Mesendoderm (in vitro differentiated cells): ENCODE data around the gene MT3.
A peak's percentile ranks its signal among the peaks of the same experiment; 100 is the strongest.

Experiments used
- DNase-seq: peaks from one replicate; pipeline ENCODE4 v3.0.0; 2013
- H2AK5ac ChIP-seq: 2 replicates; pipeline ENCODE4 v1.6.1; 2013; ENCODE audit warnings: low read length, inconsistent platforms
- H2BK120ac ChIP-seq: 2 replicates; pipeline ENCODE4 v1.6.1; 2013; ENCODE audit warnings: low read depth, mild to moderate bottlenecking, low read length, moderate library complexity, mixed read lengths
- H2BK15ac ChIP-seq: replicated peaks from 2 replicates; pipeline ENCODE4 v1.6.1; 2013; ENCODE audit warnings: low read depth, mild to moderate bottlenecking, moderate library complexity
- H2BK5ac ChIP-seq: 2 replicates; pipeline ENCODE4 v1.6.1; 2013; ENCODE audit warnings: low read length, inconsistent platforms
- H3K18ac ChIP-seq: 2 replicates; pipeline ENCODE4 v1.6.1; 2013; ENCODE audit warnings: mild to moderate bottlenecking, low read length, mixed read lengths
- H3K23ac ChIP-seq: one replicate; pipeline ENCODE4 v1.6.1; 2013; ENCODE audit warnings: low read length
- H3K27ac ChIP-seq: 2 replicates; pipeline ENCODE4 v1.5.1; 2013; ENCODE audit warnings: low read depth, mild to moderate bottlenecking, inconsistent platforms, low read length, moderate library complexity
- H3K27me3 ChIP-seq: 2 replicates; pipeline ENCODE4 v1.6.1; 2013; ENCODE audit warnings: low read length, control low read depth, mild to moderate bottlenecking, inconsistent platforms; ENCODE audit not compliant: insufficient read depth, poor library complexity
- H3K36me3 ChIP-seq: 2 replicates; pipeline ENCODE4 v1.6.1; 2013; ENCODE audit warnings: low read length, inconsistent platforms; ENCODE audit not compliant: control insufficient read depth, insufficient read depth
- H3K4ac ChIP-seq: one replicate; pipeline ENCODE4 v1.6.1; 2013; ENCODE audit warnings: low read depth, mild to moderate bottlenecking, low read length, moderate library complexity
- H3K4me1 ChIP-seq: 2 replicates; pipeline ENCODE4 v1.6.1; 2013; ENCODE audit warnings: low read depth, low read length, inconsistent platforms; ENCODE audit not compliant: control insufficient read depth
- H3K4me2 ChIP-seq: 2 replicates; pipeline ENCODE4 v1.6.1; 2013; ENCODE audit warnings: low read length
- H3K4me3 ChIP-seq: 2 replicates; pipeline ENCODE4 v1.5.1; 2013; ENCODE audit warnings: mild to moderate bottlenecking, low read length
- H3K56ac ChIP-seq: one replicate; pipeline ENCODE4 v1.6.1; 2013; ENCODE audit warnings: low read length
- H3K79me1 ChIP-seq: 2 replicates; pipeline ENCODE4 v1.6.1; 2013; ENCODE audit warnings: low read length, inconsistent platforms
- H3K79me2 ChIP-seq: 2 replicates; pipeline ENCODE4 v1.6.1; 2013; ENCODE audit warnings: mild to moderate bottlenecking, low read length; ENCODE audit not compliant: control insufficient read depth, insufficient read depth
- H3K9ac ChIP-seq: 2 replicates; pipeline ENCODE4 v1.6.1; 2013; ENCODE audit warnings: low read length, inconsistent platforms
- H4K5ac ChIP-seq: one replicate; pipeline ENCODE4 v1.6.1; 2013; ENCODE audit warnings: low read length
- H4K8ac ChIP-seq: one replicate; pipeline ENCODE4 v1.6.1; 2013; ENCODE audit warnings: low read depth, mild to moderate bottlenecking, control low read depth, low read length, moderate library complexity
- WGBS: extraction: QIAGEN DNeasy Blood & Tissue Kit; methylation state at CpG from one replicate; pipeline ENCODE4 v1.1.7; 2013; ENCODE audit warnings: low lambda C conversion rate, missing lambda C conversion rate; ENCODE audit not compliant: insufficient coverage; ENCODE audit errors: extremely low coverage; 5-methylcytosine and 5-hydroxymethylcytosine counted together

The MT3 gene

DNA sequence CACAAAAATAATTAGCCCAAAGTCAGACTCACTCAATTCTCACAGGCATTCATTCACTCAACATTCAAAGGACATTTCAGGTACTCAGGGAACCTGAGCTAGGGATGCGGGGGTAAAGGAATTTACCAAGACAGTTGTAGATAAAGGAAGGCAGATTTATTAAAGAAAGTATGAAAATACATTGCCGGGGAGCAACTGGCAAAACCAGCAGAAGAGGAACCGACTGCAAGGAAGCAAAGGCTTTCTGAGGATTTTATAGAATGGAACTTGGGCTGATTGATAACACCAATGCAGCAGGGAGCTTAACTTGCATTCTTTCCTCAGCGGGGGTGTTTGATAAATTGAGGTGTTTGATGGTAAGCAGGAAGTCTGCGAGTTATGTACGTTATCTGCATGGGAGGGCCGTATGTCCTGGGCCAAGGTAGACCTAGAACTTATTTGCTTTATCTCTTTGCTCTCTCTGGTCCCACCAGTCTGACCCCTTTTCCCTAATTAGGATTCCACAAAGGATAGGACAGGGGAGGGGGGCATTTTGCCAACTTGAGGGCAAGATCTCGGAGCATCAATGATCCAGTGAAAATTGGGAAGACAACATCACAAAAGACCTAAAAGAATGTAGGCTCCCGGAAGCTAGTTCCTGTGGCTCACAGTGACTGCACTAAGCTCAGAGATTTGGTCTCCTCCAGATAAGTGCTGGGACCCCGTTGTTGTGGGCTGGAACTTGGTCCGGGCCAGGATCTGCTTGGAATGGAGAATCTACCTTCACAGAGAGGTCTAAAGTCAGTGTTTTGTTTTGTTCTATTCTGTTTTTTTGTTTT, 5.8 kb upstream of the MT3 start:
- peak; percentile 94 for DNase-seq
- Histone ChIP-seq H3K79me1 (no peaks in the 10 kb centered on the region), H3K27ac (peak overlapping the region; percentile 64)

DNA sequence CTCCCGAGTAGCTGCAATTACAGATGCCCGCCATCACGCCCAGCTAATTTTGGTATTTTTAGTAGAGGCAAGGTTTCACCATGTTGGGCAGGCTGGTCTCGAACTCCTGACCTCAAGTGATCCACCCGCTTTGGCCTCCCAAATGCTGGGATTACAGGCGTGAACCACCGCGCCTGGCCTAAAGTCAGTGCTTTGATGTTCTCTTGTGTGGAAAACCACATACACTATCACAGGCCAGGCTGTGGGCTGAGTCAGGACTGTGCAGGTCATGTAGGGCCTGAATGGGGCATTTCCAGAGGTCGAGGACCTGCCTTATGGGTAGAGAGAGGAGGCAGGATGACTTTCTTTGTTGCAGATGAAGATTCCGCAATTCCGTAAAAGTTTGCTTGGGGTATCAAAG, 5.1 kb upstream of the MT3 start:
- Histone ChIP-seq H3K4ac (peak overlapping the region; percentile 27), H2BK15ac (no peak overlapping the region), H3K9ac (no peak overlapping the region), H3K56ac (no peak overlapping the region), H4K8ac (no peak overlapping the region), H3K79me1 (no peaks in the 10 kb centered on the region), H2BK120ac (no peak overlapping the region), H3K79me2 (no peaks in the 10 kb centered on the region), H3K36me3 (no peaks in the 10 kb centered on the region), H3K4me2 (no peak overlapping the region), H3K23ac (no peak overlapping the region), H3K4me1 (no peaks in the 10 kb centered on the region), H2AK5ac (no peak overlapping the region), H3K27ac (peak overlapping the region; percentile 64), H3K27me3 (peaks cover 12% of the 10 kb centered on the region), H3K4me3 (no peak overlapping the region), H4K5ac (no peak overlapping the region), H3K18ac (peak overlapping the region; percentile 14), H2BK5ac (no peak overlapping the region)
- no peak for DNase-seq
- WGBS = no CpG with 5 or more reads among the region's 11 CpGs

More for the DNA sequence above, 5.8 kb upstream of the MT3 start:
- H3K4me2 ChIP-seq = no peak overlapping the region
- no peaks in the 10 kb centered on the region for H3K4me1 ChIP-seq
- H3K79me2 ChIP-seq = no peaks in the 10 kb centered on the region
- no peaks in the 10 kb centered on the region for H3K36me3 ChIP-seq
- no peak overlapping the region for H2BK120ac ChIP-seq
- H3K27me3 ChIP-seq = peaks cover 5% of the 10 kb centered on the region
- H4K5ac ChIP-seq = no peak overlapping the region
- H4K8ac ChIP-seq = no peak overlapping the region
- H3K23ac ChIP-seq = no peak overlapping the region
- no peak overlapping the region for H3K4me3 ChIP-seq
- no peak overlapping the region for H2BK5ac ChIP-seq
- H3K18ac ChIP-seq = peak overlapping the region; percentile 14
- H3K9ac ChIP-seq = no peak overlapping the region
- H2BK15ac ChIP-seq = no peak overlapping the region
- peak overlapping the region; percentile 27 for H3K4ac ChIP-seq
- no peak overlapping the region for H2AK5ac ChIP-seq
- H3K56ac ChIP-seq = no peak overlapping the region
- no CpG with 5 or more reads among the region's 11 CpGs for WGBS

DNA sequence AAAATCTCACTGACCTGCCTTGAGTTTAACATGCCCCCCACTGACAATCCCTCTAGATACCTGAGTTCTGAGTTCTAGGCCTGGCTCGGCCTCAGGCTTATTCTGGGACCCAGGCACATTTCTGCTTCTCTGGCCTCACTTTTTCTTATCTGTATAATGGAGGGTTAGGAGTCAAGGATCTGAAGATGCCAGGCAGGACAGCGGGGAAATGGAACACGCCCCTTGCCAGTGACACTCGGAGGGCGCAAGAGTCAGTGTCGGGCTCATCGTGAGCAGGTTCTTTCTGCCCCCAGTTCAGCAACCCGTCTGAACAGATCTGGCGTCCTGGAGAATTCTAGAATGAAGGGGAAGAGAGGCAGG, 567 bp upstream of the MT3 start:
- Histone ChIP-seq H3K79me2 (no peaks in the 10 kb centered on the region), H3K79me1 (no peaks in the 10 kb centered on the region), H4K8ac (no peak overlapping the region), H3K18ac (no peak overlapping the region), H3K27me3 (peaks cover 25% of the 10 kb centered on the region), H2BK5ac (no peak overlapping the region), H3K4me1 (no peaks in the 10 kb centered on the region), H3K4ac (no peak overlapping the region), H4K5ac (no peak overlapping the region), H2BK15ac (no peak overlapping the region), H3K4me3 (no peak overlapping the region), H2AK5ac (no peak overlapping the region), H2BK120ac (no peak overlapping the region), H3K36me3 (no peaks in the 10 kb centered on the region), H3K23ac (no peak overlapping the region), H3K27ac (no peak overlapping the region), H3K4me2 (no peak overlapping the region), H3K56ac (no peak overlapping the region), H3K9ac (no peak overlapping the region)
- DNase-seq = no peak
- WGBS = no CpG with 5 or more reads among the region's 9 CpGs

GRCh38 chr16:56591377-56592060, 2.2 kb downstream of the MT3 start:
- Histone ChIP-seq H2BK15ac (no peak overlapping the region), H3K4me2 (no peak overlapping the region), H4K5ac (no peak overlapping the region), H2BK120ac (no peak overlapping the region), H3K4ac (no peak overlapping the region), H3K27ac (no peak overlapping the region), H3K56ac (no peak overlapping the region), H4K8ac (no peak overlapping the region), H3K4me3 (no peak overlapping the region), H2BK5ac (no peak overlapping the region), H3K9ac (no peak overlapping the region), H2AK5ac (no peak overlapping the region), H3K36me3 (no peaks in the 10 kb centered on the region), H3K27me3 (peaks cover 25% of the 10 kb centered on the region), H3K79me1 (no peaks in the 10 kb centered on the region), H3K4me1 (no peaks in the 10 kb centered on the region), H3K79me2 (no peaks in the 10 kb centered on the region), H3K23ac (no peak overlapping the region), H3K18ac (no peak overlapping the region)
- no peak for DNase-seq
- WGBS = no CpG with 5 or more reads among the region's 4 CpGs

GRCh38 chr16:56593573-56594291, 4.4 kb downstream of the MT3 start:
- H2AK5ac ChIP-seq = no peak overlapping the region
- H3K27me3 ChIP-seq = peaks cover 19% of the 10 kb centered on the region
- no peak overlapping the region for H3K4me3 ChIP-seq
- no peak overlapping the region for H3K18ac ChIP-seq
- no peak overlapping the region for H3K9ac ChIP-seq
- H3K27ac ChIP-seq = no peak overlapping the region
- no CpG with 5 or more reads among the region's 6 CpGs for WGBS
- H3K56ac ChIP-seq = no peak overlapping the region
- DNase-seq = no peak
- no peaks in the 10 kb centered on the region for H3K79me1 ChIP-seq
- H3K23ac ChIP-seq = no peak overlapping the region
- H3K36me3 ChIP-seq = no peaks in the 10 kb centered on the region
- H3K4me2 ChIP-seq = no peak overlapping the region
- H2BK5ac ChIP-seq = no peak overlapping the region
- H4K5ac ChIP-seq = no peak overlapping the region
- no peaks in the 10 kb centered on the region for H3K4me1 ChIP-seq
- no peak overlapping the region for H2BK120ac ChIP-seq
- H4K8ac ChIP-seq = no peak overlapping the region
- no peak overlapping the region for H2BK15ac ChIP-seq
- H3K79me2 ChIP-seq = no peaks in the 10 kb centered on the region
- no peak overlapping the region for H3K4ac ChIP-seq
